Spinal cord (tissue), 10 donors: ENCODE measurements around the gene FUT4. TPM values are rescaled to one million over a fixed set of nuclear protein-coding genes. Genes with fewer than 3 reads are reported as not detected.

Experiments used
- DNase-seq, 6 donors: peaks; one replicate each; pipeline versions ENCODE4 v3.0.0 to v3.0.0-alpha.2; 2013 to 2015; ENCODE audit warnings: low spot score in 6 of 6, low read depth in 4 of 6
- H3K27ac ChIP-seq: one replicate; pipeline ENCODE4 v1.5.1; 2013; ENCODE audit warnings: low read depth, low read length, control low read depth
- H3K27me3 ChIP-seq: one replicate; pipeline ENCODE4 v1.6.1; 2013; ENCODE audit warnings: low read length; ENCODE audit not compliant: control insufficient read depth, insufficient read depth
- H3K36me3 ChIP-seq: one replicate; pipeline ENCODE4 v1.6.1; 2013; ENCODE audit warnings: low read length; ENCODE audit not compliant: control insufficient read depth, insufficient read depth
- H3K4me1 ChIP-seq: one replicate; pipeline ENCODE4 v1.6.1; 2013; ENCODE audit warnings: low read length; ENCODE audit not compliant: control insufficient read depth, insufficient read depth
- H3K4me3 ChIP-seq: one replicate; pipeline ENCODE4 v1.5.1; 2013; ENCODE audit warnings: low read depth, low read length, control low read depth
- H3K9me3 ChIP-seq: one replicate; pipeline ENCODE4 v1.6.1; 2013; ENCODE audit warnings: low read length; ENCODE audit not compliant: control insufficient read depth, insufficient read depth
- WGBS: methylation state at CpG from one replicate; pipeline ENCODE4 v1.1.5; 2013; ENCODE audit warnings: missing lambda C conversion rate; ENCODE audit not compliant: insufficient coverage; 5-methylcytosine and 5-hydroxymethylcytosine counted together
- polyA plus RNA-seq, 2 donors: library from polyadenylated mRNA; unstranded; fragments of 120-200 nt; gene quantifications; one replicate each; pipeline ENCODE4 v1.2.1, GENCODE V29; 2013; ENCODE audit not compliant: insufficient read length in 2 of 2
- total RNA-seq, 2 donors: library from RNA; depleted of rRNA in 1 of 2; stranded (reverse); fragments of 120-200 nt in 1 of 2; fragments of >200 nt in 1 of 2; gene quantifications; one replicate each; pipeline versions ENCODE4 v1.2.3 to v1.2.4, GENCODE V29; 2013 to 2014
- donor health status: healthy.

FUT4 gene
- total and polyA plus RNA-seq, 4 donors, result 3.3 to 8.0 (median 4.7) TPM

GRCh38 chr11:94513091-94513490 lies 30.6 kb upstream of the FUT4 start:
- DNase-seq, result peak in 1 of 6 donors; percentile 36
- no peak overlapping the region for H3K27ac ChIP-seq
- H3K27me3 ChIP-seq, result no peaks in the 10 kb centered on the region
- H3K9me3 ChIP-seq, result no peaks in the 10 kb centered on the region
- no peaks in the 10 kb centered on the region for H3K36me3 ChIP-seq
- H3K4me1 ChIP-seq, result peaks cover 9% of the 10 kb centered on the region
- WGBS, result no CpG with 5 or more reads among the region's 2 CpGs
- no peak overlapping the region for H3K4me3 ChIP-seq

- WGBS, result 67% methylated on average over 1 of the region's 2 CpGs
- Histone ChIP-seq H3K27ac (no peak overlapping the region), H3K9me3 (no peaks in the 10 kb centered on the region), H3K4me3 (no peak overlapping the region), H3K36me3 (no peaks in the 10 kb centered on the region), H3K27me3 (no peaks in the 10 kb centered on the region), H3K4me1 (peaks cover 9% of the 10 kb centered on the region)
- DNase-seq, result no peak
Measured at GRCh38 chr11:94515398-94515797, 28.3 kb upstream of the FUT4 start.

GRCh38 chr11:94516725-94517124 lies 27.0 kb upstream of the FUT4 start:
- Histone ChIP-seq H3K4me3 (no peak overlapping the region), H3K9me3 (no peaks in the 10 kb centered on the region), H3K27me3 (no peaks in the 10 kb centered on the region), H3K4me1 (peaks cover 8% of the 10 kb centered on the region), H3K36me3 (no peaks in the 10 kb centered on the region), H3K27ac (no peak overlapping the region)
- DNase-seq, result no peak
- WGBS, result 31% methylated on average over 1 of the region's 1 CpG

DNA sequence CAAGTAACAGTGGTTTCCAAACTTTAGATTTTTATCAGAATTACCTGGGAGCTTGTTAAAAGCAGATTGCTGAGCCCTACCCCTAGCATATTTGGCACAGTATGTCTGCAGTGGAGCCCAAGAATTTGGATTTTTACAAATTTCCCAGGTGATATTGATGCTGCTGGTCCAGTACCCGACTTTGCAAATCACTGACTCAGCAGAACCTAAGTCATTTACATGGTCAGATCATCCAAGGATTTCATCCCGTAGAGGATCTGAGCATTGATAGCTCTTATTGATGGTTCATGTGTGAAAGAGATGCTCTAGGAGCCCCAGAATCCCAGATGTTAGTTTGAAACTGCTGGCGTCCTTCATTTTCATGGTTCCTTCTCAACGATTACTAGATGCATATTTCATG lies 25.4 kb upstream of the FUT4 start:
- Histone ChIP-seq H3K9me3 (no peaks in the 10 kb centered on the region), H3K27ac (no peak overlapping the region), H3K27me3 (no peaks in the 10 kb centered on the region), H3K4me1 (no peaks in the 10 kb centered on the region), H3K4me3 (no peak overlapping the region), H3K36me3 (no peaks in the 10 kb centered on the region)
- no peak for DNase-seq
- WGBS, result no CpG with 5 or more reads among the region's 4 CpGs

- H3K9me3 ChIP-seq, result no peaks in the 10 kb centered on the region
- no peak overlapping the region for H3K4me3 ChIP-seq
- no peaks in the 10 kb centered on the region for H3K4me1 ChIP-seq
- no peaks in the 10 kb centered on the region for H3K27me3 ChIP-seq
- peak in 5 of 6 donors; percentile 30 to 89 (median 42) for DNase-seq
- H3K27ac ChIP-seq, result no peak overlapping the region
- no peaks in the 10 kb centered on the region for H3K36me3 ChIP-seq
- WGBS, result 40% methylated on average over 1 of the region's 5 CpGs
Measured at GRCh38 chr11:94519478-94520084, 24.1 kb upstream of the FUT4 start.

- WGBS, result 73% methylated on average over 5 of the region's 5 CpGs
- Histone ChIP-seq H3K27me3 (no peaks in the 10 kb centered on the region), H3K27ac (no peak overlapping the region), H3K9me3 (no peaks in the 10 kb centered on the region), H3K36me3 (no peaks in the 10 kb centered on the region), H3K4me1 (no peaks in the 10 kb centered on the region), H3K4me3 (no peak overlapping the region)
- DNase-seq, result no peak
Measured at GRCh38 chr11:94521684-94522083, 22.0 kb upstream of the FUT4 start.

- Histone ChIP-seq H3K36me3 (no peaks in the 10 kb centered on the region), H3K4me1 (no peaks in the 10 kb centered on the region), H3K27ac (no peak overlapping the region), H3K27me3 (no peaks in the 10 kb centered on the region), H3K9me3 (no peaks in the 10 kb centered on the region), H3K4me3 (no peak overlapping the region)
- DNase-seq, result no peak
- no CpG with 5 or more reads among the region's 1 CpG for WGBS
Measured at GRCh38 chr11:94524341-94524740, 19.4 kb upstream of the FUT4 start.

DNA sequence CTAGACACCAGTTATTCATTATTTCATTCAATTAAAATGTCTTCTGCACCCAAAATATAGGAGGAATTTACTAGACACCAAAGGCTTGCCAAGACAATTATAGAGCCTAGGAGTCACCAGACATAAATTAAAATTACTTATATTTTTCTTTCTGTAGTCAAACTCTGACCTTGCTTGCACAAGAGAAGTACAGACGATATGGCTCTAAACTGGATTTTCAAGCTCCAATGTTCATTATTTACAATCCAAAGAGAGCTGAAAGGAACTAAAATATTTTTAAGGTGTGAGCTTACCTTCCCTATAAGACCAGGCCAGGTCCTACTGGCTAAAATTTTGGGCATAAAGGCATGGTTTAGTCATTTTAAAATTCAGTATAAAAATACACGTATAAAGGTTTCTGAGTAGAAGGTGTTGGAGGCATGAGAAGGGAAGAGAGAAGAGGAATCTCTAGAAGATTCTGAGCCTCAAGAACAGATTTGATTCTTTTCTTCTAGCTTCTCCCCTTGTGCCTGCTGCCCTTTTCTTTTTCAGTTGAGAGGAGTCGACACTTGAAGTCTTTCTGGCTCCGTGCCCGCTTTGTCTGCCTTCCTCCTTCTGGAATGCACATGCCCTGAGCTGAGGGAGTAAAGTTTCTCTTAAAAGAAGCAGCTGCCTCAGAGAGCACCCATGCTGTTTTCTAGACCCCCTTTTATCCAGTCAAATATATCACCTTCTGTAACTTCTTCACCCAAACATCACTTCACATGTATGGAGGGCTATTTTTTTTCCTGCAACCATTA lies 18.0 kb upstream of the FUT4 start:
- H3K36me3 ChIP-seq, result no peaks in the 10 kb centered on the region
- DNase-seq, result peak in 2 of 6 donors; percentile 83 to 84
- no peak overlapping the region for H3K27ac ChIP-seq
- WGBS, result no CpG with 5 or more reads among the region's 5 CpGs
- H3K9me3 ChIP-seq, result no peaks in the 10 kb centered on the region
- no peaks in the 10 kb centered on the region for H3K27me3 ChIP-seq
- H3K4me3 ChIP-seq, result no peak overlapping the region
- no peaks in the 10 kb centered on the region for H3K4me1 ChIP-seq

GRCh38 chr11:94526645-94527438 lies 16.9 kb upstream of the FUT4 start:
- no CpG with 5 or more reads among the region's 4 CpGs for WGBS
- Histone ChIP-seq H3K27me3 (no peaks in the 10 kb centered on the region), H3K4me3 (no peak overlapping the region), H3K4me1 (no peaks in the 10 kb centered on the region), H3K36me3 (no peaks in the 10 kb centered on the region), H3K9me3 (no peaks in the 10 kb centered on the region), H3K27ac (no peak overlapping the region)
- peak in 1 of 6 donors; percentile 12 for DNase-seq
